GM10266 (cell line): ENCODE data around the gene SCO1.
"Not testable (repeated sequence)": the region's sequence is repeated elsewhere in the genome, so short reads cannot be mapped to it uniquely, and the experiment has no call there.

Experiments
- DNase-seq: peaks from one replicate; pipeline ENCODE4 v3.0.0; 2012; ENCODE audit errors: extremely low spot score
- CTCF ChIP-seq: IDR thresholded peaks from 2 replicates; pipeline ENCODE4 v1.5.1; 2012; ENCODE audit warnings: mild to moderate bottlenecking, low read depth; ENCODE audit not compliant: control insufficient read depth, insufficient read depth; ENCODE audit errors: missing control alignments

The SCO1 gene

DNA sequence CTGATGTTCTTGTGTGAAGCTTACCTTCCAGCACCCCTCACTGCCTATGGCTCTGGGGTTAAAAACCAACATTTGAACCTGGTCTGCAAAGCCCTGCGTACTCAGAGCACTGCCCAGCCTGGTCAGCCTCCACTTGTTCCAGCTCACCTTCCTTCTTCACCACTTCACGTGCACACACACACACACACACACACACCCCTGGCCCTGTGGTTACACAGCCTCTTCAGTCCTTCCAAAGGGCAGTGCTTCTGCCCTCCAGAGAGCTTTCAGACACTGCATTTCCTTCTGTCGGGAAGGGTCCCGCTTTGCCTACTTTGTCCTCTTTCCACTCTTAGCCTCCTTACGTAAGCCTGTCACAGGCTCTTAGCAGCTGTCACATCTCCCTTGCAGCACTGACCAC lies 42.1 kb upstream of the SCO1 start:
- no peak for DNase-seq
- no peak for TF ChIP-seq CTCF

DNA sequence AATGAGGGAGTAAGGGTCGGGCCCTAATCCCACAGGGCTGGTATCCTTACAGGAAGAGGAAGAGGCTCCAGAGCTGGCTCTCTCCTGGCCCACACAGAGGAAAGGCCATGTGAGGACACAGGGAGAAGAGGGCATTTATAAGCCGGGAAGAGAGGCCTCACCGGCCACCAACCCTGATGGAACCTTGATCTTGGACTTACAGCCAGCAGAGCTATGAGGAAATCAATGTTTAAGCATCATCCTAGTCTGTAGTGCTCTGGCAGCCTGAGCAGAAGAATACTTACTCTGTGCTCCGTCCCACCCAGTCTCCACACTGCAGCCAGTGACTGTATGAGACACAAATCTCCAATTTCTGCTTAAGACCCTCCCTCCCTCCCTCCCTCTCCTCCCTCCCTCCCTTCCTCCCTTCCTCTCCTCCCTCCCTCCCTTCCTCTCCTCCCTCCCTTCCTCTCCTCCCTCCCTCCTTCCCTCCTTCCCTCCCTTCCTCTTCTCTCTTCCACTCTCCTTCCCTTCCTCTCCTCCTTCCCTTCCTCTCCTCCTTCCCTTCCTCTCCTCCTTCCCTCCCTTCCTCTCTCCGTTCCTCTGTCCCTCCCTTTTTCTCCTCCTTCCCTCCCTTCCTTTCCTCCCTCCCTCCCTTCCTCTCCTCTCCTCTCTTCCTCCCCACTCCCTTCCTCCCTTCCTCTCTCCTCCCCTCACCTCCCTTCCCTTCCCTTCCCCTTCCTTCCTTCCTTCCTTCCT lies 41.4 kb upstream of the SCO1 start:
- no peak for TF ChIP-seq CTCF
- no peak for DNase-seq

DNA sequence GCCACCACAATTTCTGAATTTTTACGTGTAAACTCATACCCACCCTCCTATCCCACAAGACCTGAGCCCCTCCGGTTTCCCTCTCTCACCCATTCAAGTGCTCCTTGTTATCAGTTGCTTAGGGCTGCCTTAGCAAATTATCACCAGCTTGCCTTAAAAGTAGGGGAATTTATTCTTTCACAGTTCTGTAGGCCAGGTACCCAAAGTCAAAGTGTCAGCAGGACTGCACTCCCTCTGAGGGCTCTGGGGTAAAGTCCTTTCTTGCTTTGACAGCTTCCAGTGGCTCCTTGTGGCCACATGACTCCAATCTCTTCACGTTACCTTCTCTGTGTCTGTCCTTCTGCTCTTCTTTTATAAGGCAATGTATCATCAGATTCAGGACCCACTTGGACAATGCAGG lies 40.4 kb upstream of the SCO1 start:
- TF ChIP-seq CTCF = no peak
- no peak for DNase-seq

DNA sequence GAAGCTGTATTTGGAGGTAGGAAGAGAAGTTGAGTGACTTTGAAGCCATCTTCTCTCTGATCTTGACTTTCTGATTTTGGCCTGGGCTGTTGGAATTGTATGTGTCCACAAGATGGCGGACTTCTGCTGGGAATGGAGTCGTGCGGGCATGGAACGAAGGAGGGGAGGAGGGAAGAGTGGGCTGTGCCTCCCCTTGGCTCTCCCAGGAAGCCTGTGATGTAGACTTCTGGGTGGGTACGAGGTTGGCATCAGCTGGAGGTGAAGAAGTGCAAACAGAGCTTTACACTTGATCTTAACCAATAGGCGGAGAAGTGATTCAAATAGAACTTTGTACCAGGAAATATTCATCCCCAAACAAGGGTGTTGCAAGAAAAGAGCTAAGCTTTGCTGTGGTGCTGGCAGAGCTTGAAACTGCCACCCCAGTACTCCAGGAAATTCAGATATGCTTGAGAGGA lies 39.9 kb upstream of the SCO1 start:
- DNase-seq = peak; percentile 47
- TF ChIP-seq CTCF = peak; percentile 81

DNA sequence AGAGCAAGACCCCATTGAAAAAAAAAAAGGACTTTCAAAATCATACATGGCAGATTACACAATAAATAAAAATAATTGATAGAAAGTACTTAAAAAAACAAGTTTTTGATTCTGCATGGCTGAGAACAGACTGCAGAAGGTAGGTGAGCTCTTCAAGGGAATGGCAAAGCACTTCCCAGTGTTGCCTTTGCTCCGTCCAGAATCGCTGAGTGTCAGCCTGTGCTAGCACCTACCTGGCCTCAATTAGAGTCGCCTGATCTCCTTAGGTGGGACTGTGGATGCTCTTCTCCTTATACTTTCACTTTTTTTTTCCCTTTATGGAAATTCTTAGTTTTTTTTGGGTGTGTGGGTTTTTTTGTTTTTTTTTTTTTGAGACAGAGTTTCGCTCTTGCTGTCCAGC lies 38.5 kb upstream of the SCO1 start:
- DNase-seq = no peak
- TF ChIP-seq CTCF = no peak

GRCh38 chr17:10735251-10735650 lies 37.9 kb upstream of the SCO1 start:
- DNase-seq = no peak
- TF ChIP-seq CTCF = no peak

- DNase-seq = no peak
- no peak for TF ChIP-seq CTCF
Measured at GRCh38 chr17:10733666-10734065, 36.3 kb upstream of the SCO1 start.

DNA sequence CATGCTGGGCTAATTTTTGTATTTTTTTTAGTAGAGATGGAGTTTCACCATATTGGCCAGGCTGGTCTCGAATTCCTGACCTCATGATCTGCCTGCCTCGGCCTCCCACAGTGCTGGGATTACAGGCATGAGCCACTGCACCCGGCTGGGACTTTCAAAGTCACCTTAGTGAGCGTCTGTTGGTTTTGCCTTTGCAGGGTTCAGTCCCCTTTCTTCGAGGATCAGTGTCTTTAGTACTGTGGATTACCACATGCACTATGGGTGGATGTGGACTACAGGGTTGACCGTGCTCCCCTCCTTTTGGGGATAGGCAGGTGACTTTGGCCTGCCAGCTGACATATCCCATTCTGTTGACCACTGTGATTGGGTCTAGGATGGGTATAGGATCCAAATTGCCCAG lies 34.8 kb upstream of the SCO1 start:
- DNase-seq = not testable (repeated sequence)
